GM18517 (cell line): ENCODE data around the gene PELO.
A peak's percentile ranks its signal among the peaks of the same experiment; 100 is the strongest.

Source experiments
- ATAC-seq: cut with Tn5 transposase; IDR thresholded peaks from one replicate; pipeline ENCODE4 v1.9.1; 2021; ENCODE audit warnings: mild to moderate bottlenecking, moderate library complexity; ENCODE audit not compliant: unreplicated experiment

The PELO gene

GRCh38 chr5:52771343-52772039 lies 16.2 kb upstream of the PELO start:
- ATAC-seq, result peak; percentile 98

- ATAC-seq, result no peak
These were observed 15.0 kb upstream of the PELO start for GRCh38 chr5:52772668-52773067.

GRCh38 chr5:52773342-52773741 lies 14.4 kb upstream of the PELO start:
- no peak for ATAC-seq

DNA sequence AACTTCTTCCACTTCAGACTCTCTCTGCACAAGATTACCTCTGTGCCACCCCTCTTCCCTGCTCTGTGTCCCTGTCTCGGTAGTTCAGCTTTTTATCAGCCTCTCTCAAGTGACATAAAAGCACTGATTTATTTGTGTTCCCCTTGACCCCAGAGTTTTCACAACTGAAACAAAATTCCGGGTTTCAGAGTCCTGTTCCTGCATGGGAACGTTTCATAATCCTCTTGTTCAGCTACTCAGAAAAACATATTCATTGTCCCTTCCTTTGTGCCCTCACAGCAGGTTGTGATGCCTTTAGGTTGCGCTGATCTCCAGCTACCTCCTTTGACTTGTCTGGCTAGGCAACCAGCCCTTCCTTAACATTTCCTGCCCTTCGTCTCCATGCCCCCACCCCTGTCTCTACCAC lies 13.7 kb upstream of the PELO start:
- ATAC-seq, result no peak

GRCh38 chr5:52776116-52776515 lies 11.6 kb upstream of the PELO start:
- ATAC-seq, result no peak

DNA sequence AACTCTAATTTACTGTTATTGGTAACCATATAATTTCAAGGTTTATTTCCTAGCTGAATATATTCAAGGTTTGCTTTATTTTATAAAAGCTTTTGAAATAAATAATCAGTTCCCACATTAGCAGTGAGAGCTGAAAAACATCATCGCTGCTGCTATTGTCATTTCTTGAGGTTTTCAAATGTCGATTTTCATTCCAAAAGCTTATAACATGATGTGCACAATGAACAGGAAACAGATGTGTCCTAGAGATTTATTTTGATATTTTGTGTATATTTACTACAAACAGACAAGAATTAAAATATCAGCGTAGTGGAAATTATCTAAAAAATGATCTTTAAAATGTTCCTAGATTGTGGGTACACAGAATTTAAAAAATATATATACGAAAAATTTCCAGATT lies 10.5 kb upstream of the PELO start:
- ATAC-seq, result no peak

GRCh38 chr5:52778781-52779180 lies 8.9 kb upstream of the PELO start:
- ATAC-seq, result no peak

GRCh38 chr5:52779213-52779612 lies 8.5 kb upstream of the PELO start:
- no peak for ATAC-seq

- no peak for ATAC-seq
These were observed 4.3 kb upstream of the PELO start for GRCh38 chr5:52783226-52783959.

DNA sequence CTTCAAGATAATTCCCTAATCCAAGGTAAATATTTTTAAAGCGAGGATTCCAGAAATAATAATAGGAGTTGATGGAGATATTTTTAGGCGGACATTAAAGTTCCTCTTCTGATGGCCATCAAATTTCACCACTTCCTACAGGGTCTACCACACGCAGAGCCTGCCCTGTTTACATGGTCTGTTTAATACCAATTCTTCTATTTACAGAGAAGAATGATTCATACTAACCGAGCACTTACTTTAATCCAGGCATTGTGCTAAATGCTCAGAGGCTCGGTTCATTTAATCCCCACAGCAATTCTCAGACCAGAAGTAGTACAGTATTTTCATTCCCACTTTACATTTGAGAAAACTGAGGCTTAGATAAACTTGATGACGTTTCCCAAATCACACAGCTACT lies 3.0 kb upstream of the PELO start:
- no peak for ATAC-seq

- no peak for ATAC-seq
These were observed 1.3 kb upstream of the PELO start for GRCh38 chr5:52786391-52786790.

- no peak for ATAC-seq
These were observed 642 bp upstream of the PELO start for GRCh38 chr5:52786949-52787599.

GRCh38 chr5:52788505-52788821 lies 747 bp downstream of the PELO start:
- ATAC-seq, result no peak

DNA sequence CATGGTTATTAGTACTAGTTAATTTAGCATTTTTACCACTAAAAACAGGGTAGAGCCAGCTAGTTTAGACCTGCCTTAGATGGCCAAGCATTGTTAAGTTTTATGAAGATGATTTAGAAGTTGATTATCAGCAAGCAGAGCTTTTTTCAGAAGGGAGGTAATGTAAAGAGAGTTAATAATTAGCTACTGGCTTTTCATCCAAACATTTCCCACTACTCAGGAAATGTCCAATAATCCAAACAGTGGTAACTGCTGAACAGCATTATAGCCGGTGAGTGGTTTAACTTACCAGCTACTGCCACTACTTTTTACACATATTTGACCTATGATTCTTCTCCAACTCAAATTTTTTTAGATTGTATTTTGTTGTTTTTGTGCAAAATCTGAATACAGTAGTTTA lies 1.7 kb downstream of the PELO start:
- no peak for ATAC-seq

GRCh38 chr5:52789851-52790250 lies 2.1 kb downstream of the PELO start:
- ATAC-seq, result no peak

- no peak for ATAC-seq
These were observed 3.6 kb downstream of the PELO start for GRCh38 chr5:52791366-52791765.

GRCh38 chr5:52794519-52794918 lies 6.8 kb downstream of the PELO start:
- no peak for ATAC-seq

- ATAC-seq, result no peak
These were observed 8.3 kb downstream of the PELO start for GRCh38 chr5:52796031-52796430.

DNA sequence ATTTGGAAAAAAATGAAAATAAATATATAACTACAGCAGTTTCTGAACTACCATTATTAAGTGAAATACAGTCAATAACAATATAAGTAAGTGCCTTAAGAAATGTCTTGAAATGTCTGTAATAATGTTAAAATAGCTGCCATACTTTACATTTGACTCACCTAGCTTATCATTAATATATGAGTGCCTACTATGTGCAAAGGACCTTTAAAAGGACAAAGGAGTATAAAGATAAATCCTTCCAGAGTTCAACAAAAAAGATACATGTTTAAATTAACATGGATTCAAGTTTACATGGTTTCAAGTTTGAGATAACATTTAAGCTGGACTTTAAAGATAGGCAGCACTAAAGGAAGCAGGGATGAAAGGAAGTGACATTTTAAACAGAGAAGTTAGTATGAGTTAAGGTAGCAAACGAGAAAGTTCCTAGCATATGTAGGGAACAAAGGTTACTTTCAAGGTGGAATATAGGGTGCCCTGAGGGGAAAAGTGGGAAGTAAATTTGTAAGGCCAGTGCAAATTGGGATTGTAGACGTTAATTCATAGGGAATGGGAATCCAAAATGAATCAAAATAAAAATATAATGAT lies 8.9 kb downstream of the PELO start:
- ATAC-seq, result no peak

- ATAC-seq, result no peak
These were observed 11.2 kb downstream of the PELO start for GRCh38 chr5:52798938-52799337.

GRCh38 chr5:52799358-52799982 lies 11.8 kb downstream of the PELO start:
- ATAC-seq, result peak; percentile 23
